DMS 273 (cell line): ENCODE results near the gene CAVIN1.
"Not testable (repeated sequence)": the region's sequence is repeated elsewhere in the genome, so short reads cannot be mapped to it uniquely, and the experiment has no call there.

Source experiments
- DNase-seq: peaks from one replicate; lab custom pipeline; 2025; ENCODE audit not compliant: unreplicated experiment; lab: John Stamatoyannopoulos, UW

The CAVIN1 gene

GRCh38 chr17:42422958-42423712 is at the start of gene CAVIN1:
Gene CAVIN1, minus strand, starts transcription at chr17:42423256. Its CDS starts 159 bp downstream, at chr17:42423097.
- DNase-seq, result peak; percentile 97

GRCh38 chr17:42467889-42468288 is 44.8 kb upstream of the CAVIN1 start:
- no peak for DNase-seq

GRCh38 chr17:42463976-42464400 is 40.9 kb upstream of the CAVIN1 start:
- DNase-seq, result no peak

- DNase-seq, result no peak
These were observed 37.3 kb upstream of the CAVIN1 start for GRCh38 chr17:42460371-42460770.

GRCh38 chr17:42459801-42460281 is 36.8 kb upstream of the CAVIN1 start:
- DNase-seq, result peak; percentile 84

GRCh38 chr17:42459256-42459800 is 36.3 kb upstream of the CAVIN1 start:
- peak; percentile 71 for DNase-seq

- DNase-seq, result peak; percentile 96
These were observed 35.6 kb upstream of the CAVIN1 start, which contains the start of gene ATP6V0A1 for GRCh38 chr17:42458497-42459255. Gene ATP6V0A1, plus strand, starts transcription at chr17:42458878. Its CDS starts 2,017 bp downstream, at chr17:42460895.

GRCh38 chr17:42457107-42457792 is 34.2 kb upstream of the CAVIN1 start:
- no peak for DNase-seq

- no peak for DNase-seq
These were observed 33.4 kb upstream of the CAVIN1 start for GRCh38 chr17:42456223-42457106.

- not testable (repeated sequence) for DNase-seq
These were observed 31.9 kb upstream of the CAVIN1 start for GRCh38 chr17:42454987-42455386.

- no peak for DNase-seq
These were observed 30.4 kb upstream of the CAVIN1 start for GRCh38 chr17:42453439-42453838.

- DNase-seq, result not testable (repeated sequence)
These were observed 28.2 kb upstream of the CAVIN1 start for GRCh38 chr17:42451270-42451669.

- not testable (repeated sequence) for DNase-seq
These were observed 26.8 kb upstream of the CAVIN1 start for GRCh38 chr17:42449838-42450237.

GRCh38 chr17:42449176-42449575 is 26.1 kb upstream of the CAVIN1 start:
- DNase-seq, result not testable (repeated sequence)

GRCh38 chr17:42442196-42442565 is 19.1 kb upstream of the CAVIN1 start:
- no peak for DNase-seq

- no peak for DNase-seq
These were observed 18.5 kb upstream of the CAVIN1 start for GRCh38 chr17:42441371-42442195.

GRCh38 chr17:42438600-42439567 is 15.8 kb upstream of the CAVIN1 start:
- peak; percentile 64 for DNase-seq

- peak; percentile 57 for DNase-seq
These were observed 13.3 kb upstream of the CAVIN1 start for GRCh38 chr17:42436391-42436790.
